GM23338 (cell line): ENCODE measurements around the gene ZNF546. TPM values are rescaled to one million over a fixed set of nuclear protein-coding genes. Genes with fewer than 3 reads are reported as not detected.

ENCODE experiments used
- ATAC-seq: fragments of 200-7000 bp; cut with Tn5 transposase; 3 replicates; pipeline ENCODE4 v1.9.1; 2020
- DNase-seq: peaks from one replicate; pipeline ENCODE4 v3.0.0-alpha.2; 2015; ENCODE audit warnings: low spot score
- H2AFZ ChIP-seq: fragments of 200-600 bp; sonication (generic); 2 replicates; pipeline ENCODE4 v1.8.0; 2016; ENCODE audit warnings: antibody characterized with exemption, mild to moderate bottlenecking, moderate library complexity
- H3F3A ChIP-seq: fragments of 200-600 bp; sonication (generic); replicated peaks from 2 replicates; pipeline ENCODE4 v1.8.0; 2017; ENCODE audit warnings: antibody characterized with exemption, mixed run types, low read depth
- H3K27ac ChIP-seq: fragments of 200-600 bp; sonication (generic); 2 replicates; pipeline ENCODE4 v1.6.1; 2016; ENCODE audit warnings: low read depth
- H3K27me3 ChIP-seq: fragments of 200-600 bp; sonication (generic); 2 replicates; pipeline ENCODE4 v1.8.0; 2016; ENCODE audit warnings: mild to moderate bottlenecking, mixed run types, moderate library complexity; ENCODE audit not compliant: insufficient read depth
- H3K36me3 ChIP-seq: fragments of 200-600 bp; sonication (generic); 2 replicates; pipeline ENCODE4 v1.8.0; 2016; ENCODE audit warnings: mild to moderate bottlenecking; ENCODE audit not compliant: insufficient read depth
- H3K4me1 ChIP-seq: fragments of 200-600 bp; sonication (generic); 2 replicates; pipeline ENCODE4 v1.8.0; 2016; ENCODE audit warnings: mild to moderate bottlenecking, moderate library complexity; ENCODE audit not compliant: insufficient read depth
- H3K4me2 ChIP-seq: fragments of 200-600 bp; sonication (generic); 2 replicates; pipeline ENCODE4 v1.7.1; 2017; ENCODE audit warnings: mixed run types
- H3K4me3 ChIP-seq: fragments of 200-600 bp; sonication (generic); 2 replicates; pipeline ENCODE4 v1.6.1; 2016; ENCODE audit warnings: mixed run types
- H3K79me2 ChIP-seq: fragments of 200-600 bp; sonication (generic); replicated peaks from 2 replicates; pipeline ENCODE4 v1.8.0; 2017; ENCODE audit warnings: mild to moderate bottlenecking; ENCODE audit not compliant: insufficient read depth
- H3K9me2 ChIP-seq: fragments of 200-600 bp; sonication (generic); 2 replicates; pipeline ENCODE4 v1.8.0; 2017; ENCODE audit not compliant: insufficient read depth
- H4K20me1 ChIP-seq: fragments of 200-600 bp; sonication (generic); replicated peaks from 2 replicates; pipeline ENCODE4 v1.8.0; 2017; ENCODE audit warnings: mild to moderate bottlenecking; ENCODE audit not compliant: insufficient read depth
- H3K27ac Mint-ChIP-seq: 2 replicates; pipeline ENCODE4 v1.8.0; 2020; ENCODE audit warnings: inconsistent platforms, mild to moderate bottlenecking, moderate library complexity, mixed read lengths
- H3K27me3 Mint-ChIP-seq: 3 replicates; pipeline ENCODE4 v1.8.0; 2022; ENCODE audit warnings: low read depth, mild to moderate bottlenecking, moderate library complexity, mixed read lengths, inconsistent platforms; ENCODE audit not compliant: insufficient read depth, poor library complexity
- H3K36me3 Mint-ChIP-seq: 3 replicates; pipeline ENCODE4 v1.8.0; 2021; ENCODE audit warnings: low read depth, mild to moderate bottlenecking, inconsistent platforms, moderate library complexity, mixed read lengths
- H3K4me1 Mint-ChIP-seq: 3 replicates; pipeline ENCODE4 v1.8.0; 2020; ENCODE audit warnings: mild to moderate bottlenecking, inconsistent platforms, mixed read lengths
- H3K4me3 Mint-ChIP-seq: 3 replicates; pipeline ENCODE4 v1.8.0; 2021; ENCODE audit warnings: moderate library complexity, mild to moderate bottlenecking, inconsistent platforms, mixed read lengths
- H3K9me3 Mint-ChIP-seq: 3 replicates; pipeline ENCODE4 v1.8.0; 2020; ENCODE audit warnings: moderate library complexity, mild to moderate bottlenecking, inconsistent platforms, mixed read lengths
- CREB1 ChIP-seq: fragments of 250-450 bp; sonication (Bioruptor Pico); IDR thresholded peaks from 2 replicates; pipeline ENCODE4 v1.5.0; 2020; ENCODE audit warnings: low read depth, mild to moderate bottlenecking, moderate library complexity
- ETS1 ChIP-seq: IDR thresholded peaks from 2 replicates; pipeline ENCODE4 v1.6.1; 2016; ENCODE audit warnings: antibody characterized with exemption
- EZH2phosphoT487 ChIP-seq: fragments of 200-600 bp; sonication (generic); IDR thresholded peaks from one replicate; pipeline ENCODE4 v1.8.1; 2018; ENCODE audit warnings: antibody characterized with exemption; ENCODE audit not compliant: unreplicated experiment
- JUNB ChIP-seq: IDR thresholded peaks from one replicate; pipeline ENCODE4 v1.6.1; 2016; ENCODE audit warnings: antibody characterized with exemption; ENCODE audit not compliant: unreplicated experiment
- POLR2AphosphoS5 ChIP-seq: IDR thresholded peaks from 2 replicates; pipeline ENCODE4 v1.6.1; 2016; ENCODE audit warnings: antibody characterized with exemption, low read depth
- REST ChIP-seq: IDR thresholded peaks from one replicate; pipeline ENCODE4 v1.6.1; 2018; ENCODE audit warnings: antibody characterized with exemption; ENCODE audit not compliant: unreplicated experiment
- ZNF331 ChIP-seq: fragments of 250-450 bp; sonication (Bioruptor Pico); IDR thresholded peaks from 2 replicates; pipeline ENCODE4 v1.5.0; 2020; ENCODE audit warnings: low read depth, mild to moderate bottlenecking, moderate library complexity
- ZNF462 ChIP-seq: fragments of 250-450 bp; sonication (Bioruptor Pico); IDR thresholded peaks from 2 replicates; pipeline ENCODE4 v1.5.0; 2020; ENCODE audit warnings: mild to moderate bottlenecking, moderate library complexity
- polyA plus RNA-seq: library from polyadenylated mRNA; unstranded; fragments of >200 nt; fragmentation: Nextera tagmentation; extraction: Ambion mirVana; gene quantifications from 2 replicates; pipeline ENCODE4 v1.2.1, GENCODE V29; 2016
- total RNA-seq: library from RNA; depleted of rRNA; stranded (reverse); fragments of >200 nt; shearing (Covaris generic); gene quantifications from 2 replicates; pipeline ENCODE4 v1.2.3, GENCODE V29; 2014

ZNF546 gene
- total and polyA plus RNA-seq, 2 experiments from 2014 or later = 0.38 to 0.95 TPM

- DNase-seq (no peak), ATAC-seq (no peak)
- Mint-ChIP-seq H3K27ac (no peak overlapping the region), H3K27me3 (peaks cover 7% of the 10 kb centered on the region), H3K36me3 (no peaks in the 10 kb centered on the region), H3K4me3 (no peak overlapping the region), H3K4me1 (no peaks in the 10 kb centered on the region), H3K9me3 (no peaks in the 10 kb centered on the region; the same call in 1 of the 3 replicates)
- H3K79me2 ChIP-seq = no peaks in the 10 kb centered on the region
- no peaks in the 10 kb centered on the region for H3K36me3 ChIP-seq
- no peak for TF ChIP-seq ZNF331 (CRISPR knock-in tag)
- TF ChIP-seq JUNB = no peak
- TF ChIP-seq REST = no peak
- no peak for TF ChIP-seq ETS1
- TF ChIP-seq EZH2phosphoT487 = no peak
- no peak for TF ChIP-seq POLR2AphosphoS5
- no peak for TF ChIP-seq ZNF462 (CRISPR knock-in tag)
- TF ChIP-seq CREB1 (CRISPR knock-in tag) = no peak
- H3K27ac ChIP-seq = no peak overlapping the region
- no peaks in the 10 kb centered on the region for H3F3A ChIP-seq
- H3K4me1 ChIP-seq = no peaks in the 10 kb centered on the region
- no peaks in the 10 kb centered on the region for H3K9me2 ChIP-seq
- H2AFZ ChIP-seq = no peak overlapping the region
- no peak overlapping the region for H3K4me2 ChIP-seq
- H3K4me3 ChIP-seq = no peak overlapping the region
- H3K27me3 ChIP-seq = no peaks in the 10 kb centered on the region
- H4K20me1 ChIP-seq = no peaks in the 10 kb centered on the region
Measured at GRCh38 chr19:39951065-39951650, 45.7 kb upstream of the ZNF546 start.
